Tibial nerve (tissue), 4 donors: ENCODE data around the gene AZIN2. TPM values are rescaled to one million over a fixed set of nuclear protein-coding genes. Genes with fewer than 3 reads are reported as not detected.

Experiments used
- DNase-seq, 2 donors: peaks; one replicate each; pipeline ENCODE4 v3.0.0-alpha.2; 2019; ENCODE audit warnings: low spot score in 2 of 2
- H3K27ac ChIP-seq, 4 donors: fragments of 200-600 bp; sonication (generic) in 3 of 4; one replicate each; pipeline ENCODE4 v1.5.1; 2017 to 2019; ENCODE audit warnings: mild to moderate bottlenecking in 1 of 4
- H3K27me3 ChIP-seq, 2 donors: fragments of 200-600 bp; sonication (generic) in 1 of 2; one replicate each; pipeline versions ENCODE4 v1.5.1 to v1.6.0; 2017 to 2019
- H3K36me3 ChIP-seq, 3 donors: fragments of 200-600 bp; sonication (generic); one replicate each; pipeline ENCODE4 v1.5.1; 2018 to 2019
- H3K4me1 ChIP-seq, 4 donors: fragments of 200-600 bp; sonication (generic) in 3 of 4; one replicate each; pipeline ENCODE4 v1.5.1; 2017 to 2019
- H3K4me3 ChIP-seq, 4 donors: fragments of 200-600 bp; sonication (generic) in 3 of 4; one replicate each; pipeline ENCODE4 v1.5.1; 2017 to 2019; ENCODE audit warnings: mild to moderate bottlenecking in 1 of 4, moderate library complexity in 1 of 4
- H3K9me3 ChIP-seq, 4 donors: fragments of 200-600 bp; sonication (generic) in 3 of 4; one replicate each; pipeline ENCODE4 v1.5.1; 2017 to 2019
- CTCF ChIP-seq, 5 experiments: fragments of 200-600 bp in 3 of 5; fragments of 450-650 bp in 2 of 5; sonication (generic) in 3 of 5; IDR thresholded peaks; one replicate each; pipeline ENCODE4 v1.5.1; 2016 to 2019; ENCODE audit warnings: antibody characterized with exemption in 5 of 5, mild to moderate bottlenecking in 3 of 5, moderate library complexity in 2 of 5
- EP300 ChIP-seq, 2 donors: sonication (generic); formaldehyde crosslinking; IDR thresholded peaks; one replicate each; pipeline ENCODE4 v1.6.1; 2017; ENCODE audit warnings: antibody characterized with exemption in 2 of 2, mild to moderate bottlenecking in 1 of 2
- POLR2A ChIP-seq, 2 donors: fragments of 450-650 bp; IDR thresholded peaks; one replicate each; pipeline ENCODE4 v1.6.1; 2017; ENCODE audit warnings: antibody characterized with exemption in 2 of 2, mild to moderate bottlenecking in 2 of 2, moderate library complexity in 2 of 2
- WGBS, 2 donors: methylation state at CpG; one replicate each; pipeline ENCODE4 v1.1.5; 2018; 5-methylcytosine and 5-hydroxymethylcytosine counted together
- total RNA-seq, 4 donors: library from RNA; depleted of rRNA; stranded (reverse); fragments of >200 nt; gene quantifications; one replicate each; pipeline ENCODE4 v1.1.0, GENCODE V29; 2016

The AZIN2 gene
- total RNA-seq: 1 to 10 TPM; 3.3 to 8.6 (median 6.3) TPM

GRCh38 chr1:33080885-33081553, at the start of gene AZIN2:
AZIN2 (plus strand) TSS chr1:33081153; CDS start chr1:33082250, 1,097 bp downstream.
- Histone ChIP-seq H3K9me3 (no peaks in the 10 kb centered on the region), H3K4me3 (peak within 1 kb of the TSS; percentile 37 to 90 (median 60)), H3K4me1 (peaks cover 0 to 31% (median 10%) of the 10 kb centered on the region in 4 donors), H3K27ac (peak within 1 kb of the TSS in 3 of 4 donors; percentile 28 to 81 (median 40)), H3K36me3 (no peaks in the 10 kb centered on the region), H3K27me3 (no peaks in the 10 kb centered on the region)
- TF ChIP-seq EP300 (IDR thresholded peaks at IDR 0.05) (peak in 1 of 2 donors; percentile 90), POLR2A (IDR thresholded peaks at IDR 0.05) (peak; percentile 27 to 75), CTCF (IDR thresholded peaks at IDR 0.05) (peak in 2 of 5 experiments; percentile 20 to 25)
- 0 to 1% methylated on average over 11 to 46 of the region's 52 CpGs for WGBS, 2 donors
- DNase-seq: peak; percentile 89 to 96

- H3K27ac ChIP-seq: no peak overlapping the region
- WGBS, 2 donors: 83 to 84% methylated on average over 4 of the region's 4 CpGs
Observed at GRCh38 chr1:33031506-33031905, 49.4 kb upstream of the AZIN2 start.

GRCh38 chr1:33032126-33032869, 48.7 kb upstream of the AZIN2 start:
- no peaks in the 10 kb centered on the region for H3K27me3 ChIP-seq
- 73 to 78% methylated on average over 6 of the region's 6 CpGs for WGBS, 2 donors

More at GRCh38 chr1:33031506-33031905, 49.4 kb upstream of the AZIN2 start:
- DNase-seq: no peak
- H3K27me3 ChIP-seq: no peaks in the 10 kb centered on the region
- peaks cover 0 to 34% (median 0%) of the 10 kb centered on the region in 3 donors for H3K36me3 ChIP-seq
- H3K4me1 ChIP-seq: peaks cover 0 to 56% (median 11%) of the 10 kb centered on the region in 4 donors
- H3K9me3 ChIP-seq: no peaks in the 10 kb centered on the region
- H3K4me3 ChIP-seq: no peak overlapping the region
- TF ChIP-seq POLR2A (IDR thresholded peaks at IDR 0.05): no peak
- no peak for TF ChIP-seq CTCF (IDR thresholded peaks at IDR 0.05)
- no peak for TF ChIP-seq EP300 (IDR thresholded peaks at IDR 0.05)

GRCh38 chr1:33036051-33036525, 44.9 kb upstream of the AZIN2 start:
- Histone ChIP-seq H3K27ac (peak overlapping the region; percentile 70 to 83 (median 79)), H3K27me3 (no peaks in the 10 kb centered on the region), H3K9me3 (no peaks in the 10 kb centered on the region), H3K4me3 (peak overlapping the region; percentile 75 to 94 (median 86)), H3K4me1 (peaks cover 0 to 50% (median 10%) of the 10 kb centered on the region in 4 donors), H3K36me3 (peaks cover 0 to 8% (median 0%) of the 10 kb centered on the region in 3 donors)
- DNase-seq: no peak
- 7 to 11% methylated on average over 5 of the region's 5 CpGs for WGBS, 2 donors
- TF ChIP-seq POLR2A (IDR thresholded peaks at IDR 0.05) (no peak), EP300 (IDR thresholded peaks at IDR 0.05) (no peak), CTCF (IDR thresholded peaks at IDR 0.05) (no peak)

More at GRCh38 chr1:33032126-33032869, 48.7 kb upstream of the AZIN2 start:
- no peaks in the 10 kb centered on the region for H3K9me3 ChIP-seq
- TF ChIP-seq EP300 (IDR thresholded peaks at IDR 0.05) (no peak), CTCF (IDR thresholded peaks at IDR 0.05) (no peak), POLR2A (IDR thresholded peaks at IDR 0.05) (no peak)
- peaks cover 0 to 33% (median 0%) of the 10 kb centered on the region in 3 donors for H3K36me3 ChIP-seq
- no peak overlapping the region for H3K4me3 ChIP-seq
- peaks cover 0 to 58% (median 11%) of the 10 kb centered on the region in 4 donors for H3K4me1 ChIP-seq
- H3K27ac ChIP-seq: no peak overlapping the region
- DNase-seq: no peak
